Transverse colon (tissue), 4 donors: ENCODE measurements around the gene ATP11A. TPM values are rescaled to one million over a fixed set of nuclear protein-coding genes. Genes with fewer than 3 reads are reported as not detected.

Experiments used
- DNase-seq: peaks from one replicate; pipeline ENCODE4 v3.0.0-alpha.2; 2019
- H3K27ac ChIP-seq, 4 donors: fragments of 200-600 bp; sonication (generic); 2 replicates each; pipeline ENCODE4 v1.5.1; 2016 to 2018; ENCODE audit warnings: inconsistent platforms in 4 of 4
- H3K27me3 ChIP-seq: fragments of 200-600 bp; sonication (generic); 2 replicates; pipeline ENCODE4 v1.5.1; 2017; ENCODE audit warnings: inconsistent platforms
- H3K36me3 ChIP-seq, 4 donors: fragments of 200-600 bp; sonication (generic); 2 replicates each; pipeline ENCODE4 v1.5.1; 2017 to 2019; ENCODE audit warnings: inconsistent platforms in 4 of 4
- H3K4me1 ChIP-seq, 4 donors: fragments of 200-600 bp; sonication (generic); 2 replicates each; pipeline ENCODE4 v1.5.1; 2017 to 2020; ENCODE audit warnings: inconsistent platforms in 4 of 4
- H3K4me3 ChIP-seq, 4 donors: fragments of 200-600 bp; sonication (generic); 1 replicate in 1 of 4; 2 replicates in 3 of 4; pipeline versions ENCODE4 v1.5.1 to v1.6.1; 2017 to 2019; ENCODE audit warnings: inconsistent platforms in 4 of 4
- H3K9me3 ChIP-seq, 2 donors: fragments of 200-600 bp; sonication (generic); 2 replicates each; pipeline ENCODE4 v1.5.1; 2017 to 2019; ENCODE audit warnings: inconsistent platforms in 2 of 2
- CTCF ChIP-seq, 5 experiments: fragments of 200-600 bp in 3 of 5; fragments of 450-650 bp in 2 of 5; sonication (generic) in 3 of 5; IDR thresholded peaks; 1 replicate in 2 of 5; 2 replicates in 3 of 5; pipeline ENCODE4 v1.5.1; 2016 to 2017; ENCODE audit warnings: antibody characterized with exemption in 5 of 5, inconsistent platforms in 3 of 5, mild to moderate bottlenecking in 2 of 5, moderate library complexity in 1 of 5
- EP300 ChIP-seq: sonication (generic); formaldehyde crosslinking; IDR thresholded peaks from one replicate; pipeline ENCODE4 v1.6.1; 2017; ENCODE audit warnings: antibody characterized with exemption, low read depth
- POLR2A ChIP-seq: fragments of 450-650 bp; IDR thresholded peaks from one replicate; pipeline ENCODE4 v1.6.1; 2016; ENCODE audit warnings: antibody characterized with exemption, mild to moderate bottlenecking, moderate library complexity
- POLR2AphosphoS5 ChIP-seq, 3 donors: sonication (generic); formaldehyde crosslinking; IDR thresholded peaks; one replicate each; pipeline ENCODE4 v1.6.1; 2016; ENCODE audit warnings: antibody characterized with exemption in 3 of 3
- WGBS, 2 donors: methylation state at CpG; one replicate each; pipeline ENCODE4 v1.1.5; 2018; ENCODE audit warnings: low coverage in 1 of 2; 5-methylcytosine and 5-hydroxymethylcytosine counted together
- in situ Hi-C, 4 donors: fragments of 200-750 bp; cut with MboI; loops; one replicate each; pipeline versions ENCODE4 v1.15.0 to v1.15.1; 2017; ENCODE audit warnings: low sequenced_read_pairs in 3 of 4, low pct_ligation_motif_present in 1 of 4, low pct_unique_long_range_greater_than_20kb in 1 of 4
- intact Hi-C: fragments of 100-400 bp; cut with DNase I; formaldehyde crosslinking; loops from one replicate; pipeline ENCODE4 v1.15.1; 2023; ENCODE audit warnings: low total_unique reads
- total RNA-seq, 4 donors: library from RNA; depleted of rRNA; stranded (reverse); fragments of >200 nt; gene quantifications; one replicate each; pipeline ENCODE4 v1.1.0, GENCODE V29; 2016

ATP11A gene
- total RNA-seq, 4 donors from 2014 or later, result 10.2 to 17.5 (median 13.3) TPM

- intact Hi-C loops, result loop anchor here (5.0 kb wide), 1 partner anchor 40 kb away; no protein-coding TSS in a partner anchor
- no peak overlapping the region for H3K4me3 ChIP-seq
- DNase-seq, result peak; percentile 3
- in situ Hi-C loops, result no loop called here
- H3K4me1 ChIP-seq, result no peaks in the 10 kb centered on the region
- no peaks in the 10 kb centered on the region for H3K27me3 ChIP-seq
- no peaks in the 10 kb centered on the region for H3K9me3 ChIP-seq
- TF ChIP-seq POLR2A (no peak), EP300 (no peak), POLR2AphosphoS5 (IDR thresholded peaks at IDR 0.05) (no peak), CTCF (IDR thresholded peaks at IDR 0.05) (no peak)
- no peak overlapping the region for H3K27ac ChIP-seq
- H3K36me3 ChIP-seq, result no peaks in the 10 kb centered on the region
- 92 to 93% methylated on average over 9 to 32 of the region's 32 CpGs for WGBS, 2 donors
Observed at GRCh38 chr13:112702341-112702985, 12.6 kb downstream of the ATP11A start.

GRCh38 chr13:112702986-112703379, 13.1 kb downstream of the ATP11A start:
- Histone ChIP-seq H3K4me1 (no peaks in the 10 kb centered on the region), H3K9me3 (no peaks in the 10 kb centered on the region), H3K36me3 (no peaks in the 10 kb centered on the region), H3K27ac (no peak overlapping the region), H3K27me3 (no peaks in the 10 kb centered on the region), H3K4me3 (no peak overlapping the region)
- DNase-seq, result peak; percentile 3
- no peak for TF ChIP-seq POLR2AphosphoS5 (IDR thresholded peaks at IDR 0.05)
- no peak for TF ChIP-seq CTCF (IDR thresholded peaks at IDR 0.05)
- no peak for TF ChIP-seq EP300
- no peak for TF ChIP-seq POLR2A
- in situ Hi-C loops (no loop called here), intact Hi-C loops (loop anchor here (5.0 kb wide), 1 partner anchor 41 kb away; no protein-coding TSS in a partner anchor)
- 76 to 84% methylated on average over 5 to 6 of the region's 6 CpGs for WGBS, 2 donors

- Histone ChIP-seq H3K27ac (no peak overlapping the region), H3K9me3 (no peaks in the 10 kb centered on the region), H3K4me1 (no peaks in the 10 kb centered on the region), H3K36me3 (no peaks in the 10 kb centered on the region), H3K4me3 (no peak overlapping the region), H3K27me3 (no peaks in the 10 kb centered on the region)
- WGBS, 2 donors, result 87 to 96% methylated on average over 11 to 22 of the region's 22 CpGs
- in situ Hi-C loops, result no loop called here
- DNase-seq, result peak; percentile 3
- TF ChIP-seq POLR2A (no peak), EP300 (no peak), POLR2AphosphoS5 (IDR thresholded peaks at IDR 0.05) (no peak), CTCF (IDR thresholded peaks at IDR 0.05) (no peak)
- intact Hi-C loops, result loop anchor here (5.0 kb wide), 1 partner anchor 41 kb away; no protein-coding TSS in a partner anchor
Observed at GRCh38 chr13:112703449-112704284, 13.8 kb downstream of the ATP11A start.
